Testis (tissue), 3 donors: ENCODE measurements around the gene UBAP2. TPM values are rescaled to one million over a fixed set of nuclear protein-coding genes. Genes with fewer than 3 reads are reported as not detected.

Source experiments
- DNase-seq: peaks from one replicate; pipeline ENCODE4 v3.0.0-alpha.2; 2019
- H3K27ac ChIP-seq, 2 donors: fragments of 200-600 bp; sonication (generic); one replicate each; pipeline ENCODE4 v1.5.1; 2019
- H3K27me3 ChIP-seq: fragments of 200-600 bp; sonication (generic); one replicate; pipeline ENCODE4 v1.5.1; 2019
- H3K36me3 ChIP-seq: fragments of 200-600 bp; sonication (generic); one replicate; pipeline ENCODE4 v1.5.1; 2017; ENCODE audit warnings: low read depth; ENCODE audit errors: missing control alignments
- H3K4me1 ChIP-seq: fragments of 200-600 bp; sonication (generic); one replicate; pipeline ENCODE4 v1.5.1; 2019
- H3K4me3 ChIP-seq, 2 donors: fragments of 200-600 bp; sonication (generic); one replicate each; pipeline ENCODE4 v1.5.1; 2017 to 2019
- H3K9me3 ChIP-seq: fragments of 200-600 bp; sonication (generic); one replicate; pipeline ENCODE4 v1.5.1; 2017
- CTCF ChIP-seq, 3 experiments: fragments of 450-650 bp in 2 of 3; fragments of 200-600 bp in 1 of 3; sonication (generic) in 1 of 3; IDR thresholded peaks; one replicate each; pipeline ENCODE4 v1.5.1; 2016 to 2019; ENCODE audit warnings: antibody characterized with exemption in 3 of 3, mild to moderate bottlenecking in 2 of 3, moderate library complexity in 1 of 3
- POLR2A ChIP-seq: fragments of 450-650 bp; IDR thresholded peaks from one replicate; pipeline ENCODE4 v1.6.1; 2017; ENCODE audit warnings: antibody characterized with exemption, mild to moderate bottlenecking, moderate library complexity
- WGBS, 2 donors: methylation state at CpG; one replicate each; pipeline ENCODE4 v1.1.5; 2018; 5-methylcytosine and 5-hydroxymethylcytosine counted together
- intact Hi-C: fragments of 100-400 bp; cut with DNase I; formaldehyde crosslinking; loops from one replicate; pipeline ENCODE4 v1.15.1; 2023; ENCODE audit warnings: low total_unique reads
- polyA plus RNA-seq: library from polyadenylated mRNA; stranded (reverse); fragments of 350-450 nt; fragmentation: Illumina TruSeq; extraction: RNeasy Lipid Tissue Mini Kit (QIAGEN cat#74804); gene quantifications from one replicate; pipeline ENCODE4 v1.2.3, GENCODE V29; 2014; ENCODE audit warnings: low read depth, low replicate concordance; ENCODE audit not compliant: insufficient read depth
- total RNA-seq, 2 donors: library from RNA; depleted of rRNA; stranded (reverse); fragments of >200 nt; gene quantifications; one replicate each; pipeline ENCODE4 v1.2.3, GENCODE V29; 2016

The UBAP2 gene
- total and polyA plus RNA-seq, 3 donors from 2014 or later = 72.1 to 94.2 (median 78.5) TPM

GRCh38 chr9:34093578-34093977 is 44.9 kb upstream of the UBAP2 start:
- H3K4me1 ChIP-seq = peaks cover 3% of the 10 kb centered on the region
- intact Hi-C loops = no loop called here
- H3K9me3 ChIP-seq = no peaks in the 10 kb centered on the region
- WGBS, 2 donors = 75 to 79% methylated on average over 5 of the region's 5 CpGs
- no peaks in the 10 kb centered on the region for H3K36me3 ChIP-seq
- no peak for DNase-seq
- H3K27ac ChIP-seq = peak overlapping the region; percentile 8 to 66
- no peak for TF ChIP-seq POLR2A
- TF ChIP-seq CTCF (IDR thresholded peaks at IDR 0.05) = no peak
- H3K27me3 ChIP-seq = no peaks in the 10 kb centered on the region
- no peak overlapping the region for H3K4me3 ChIP-seq

GRCh38 chr9:34089311-34089710 is 40.6 kb upstream of the UBAP2 start:
- Histone ChIP-seq H3K4me3 (no peak overlapping the region), H3K27ac (peak overlapping the region in 1 of 2 donors; percentile 92), H3K36me3 (no peaks in the 10 kb centered on the region), H3K4me1 (peaks cover 30% of the 10 kb centered on the region), H3K9me3 (no peaks in the 10 kb centered on the region), H3K27me3 (no peaks in the 10 kb centered on the region)
- peak; percentile 31 for DNase-seq
- TF ChIP-seq POLR2A = no peak
- no peak for TF ChIP-seq CTCF (IDR thresholded peaks at IDR 0.05)
- intact Hi-C loops = loop anchor here (10.0 kb wide), 1 partner anchor 165 kb away; no protein-coding TSS in a partner anchor
- WGBS, 2 donors = 68 to 74% methylated on average over 7 of the region's 7 CpGs

- no peak overlapping the region for H3K4me3 ChIP-seq
- no peaks in the 10 kb centered on the region for H3K9me3 ChIP-seq
- intact Hi-C loops = loop anchor here (10.0 kb wide), 1 partner anchor 167 kb away; no protein-coding TSS in a partner anchor
- no peaks in the 10 kb centered on the region for H3K36me3 ChIP-seq
- TF ChIP-seq POLR2A = no peak
- no peak for TF ChIP-seq CTCF (IDR thresholded peaks at IDR 0.05)
- peak overlapping the region; percentile 81 to 92 for H3K27ac ChIP-seq
- H3K4me1 ChIP-seq = peaks cover 41% of the 10 kb centered on the region
- 76 to 80% methylated on average over 1 of the region's 1 CpG for WGBS, 2 donors
- DNase-seq = no peak
- no peaks in the 10 kb centered on the region for H3K27me3 ChIP-seq
These were observed 38.7 kb upstream of the UBAP2 start for GRCh38 chr9:34087370-34087769.

- Histone ChIP-seq H3K4me1 (peaks cover 37% of the 10 kb centered on the region), H3K36me3 (no peaks in the 10 kb centered on the region), H3K9me3 (no peaks in the 10 kb centered on the region), H3K27ac (peak overlapping the region; percentile 81 to 92), H3K27me3 (no peaks in the 10 kb centered on the region), H3K4me3 (no peak overlapping the region)
- no peak for DNase-seq
- intact Hi-C loops = loop anchor here (10.0 kb wide), 1 partner anchor 168 kb away; no protein-coding TSS in a partner anchor
- TF ChIP-seq CTCF (IDR thresholded peaks at IDR 0.05) (no peak), POLR2A (no peak)
These were observed 38.2 kb upstream of the UBAP2 start for GRCh38 chr9:34086864-34087263.
